Caco-2 (cell line): Measurements from ENCODE around the gene ABCB11. TPM values are rescaled to one million over a fixed set of nuclear protein-coding genes. Genes with fewer than 3 reads are reported as not detected.

Experiments used
- BruUV-seq: library from RNA; stranded (reverse); fragments of 400-500 nt; replicated peaks from 2 replicates; lab custom pipeline; 2021; lab: Mats Ljungman, UMichigan
- CTCF ChIA-PET: fragments of 300-600 bp; sonication (Branson Sonifier 250); formaldehyde crosslinking; loops from one replicate; lab custom pipeline; 2022; ENCODE audit warnings: antibody characterized with exemption; lab: Charles Lee
- POLR2A ChIA-PET: fragments of 300-600 bp; sonication (Branson Sonifier 250); formaldehyde crosslinking; loops from one replicate; lab custom pipeline; 2022; ENCODE audit warnings: antibody characterized with exemption; lab: Charles Lee
- DNase-seq, 2 experiments: peaks; one replicate each; pipeline versions ENCODE4 v3.0.0 to v3.0.0-alpha.2; 2020 to 2022
- H3K27me3 ChIP-seq: replicated peaks from 2 replicates; pipeline ENCODE4 v1.6.0; 2011; ENCODE audit warnings: low read length; ENCODE audit not compliant: control insufficient read depth, insufficient read depth
- H3K36me3 ChIP-seq: 2 replicates; pipeline ENCODE4 v1.5.1; 2011; ENCODE audit warnings: low read length; ENCODE audit not compliant: control insufficient read depth, insufficient read depth
- H3K4me1 ChIP-seq: fragments of 250-450 bp; sonication (Bioruptor Pico); 2 replicates; pipeline ENCODE4 v1.5.1; 2020; ENCODE audit warnings: mild to moderate bottlenecking
- H3K4me3 ChIP-seq: 2 replicates; pipeline ENCODE4 v1.5.1; 2011; ENCODE audit warnings: low read depth, mild to moderate bottlenecking, control low read depth, low read length
- H3K9me3 ChIP-seq: fragments of 250-450 bp; sonication (Bioruptor Pico); 2 replicates; pipeline ENCODE4 v1.5.1; 2020; ENCODE audit warnings: mild to moderate bottlenecking, moderate library complexity
- H3K27ac Mint-ChIP-seq: one replicate; pipeline ENCODE4 v1.8.0; 2022; ENCODE audit warnings: mixed read lengths; ENCODE audit not compliant: unreplicated experiment
- H3K27me3 Mint-ChIP-seq: one replicate; pipeline ENCODE4 v1.8.0; 2022; ENCODE audit warnings: mixed read lengths; ENCODE audit not compliant: insufficient read depth, unreplicated experiment
- H3K36me3 Mint-ChIP-seq: one replicate; pipeline ENCODE4 v1.8.0; 2022; ENCODE audit warnings: mild to moderate bottlenecking, mixed read lengths; ENCODE audit not compliant: insufficient read depth, unreplicated experiment
- H3K4me1 Mint-ChIP-seq: one replicate; pipeline ENCODE4 v1.8.0; 2022; ENCODE audit warnings: low read depth, mixed read lengths; ENCODE audit not compliant: unreplicated experiment
- H3K4me3 Mint-ChIP-seq: one replicate; pipeline ENCODE4 v1.8.0; 2022; ENCODE audit warnings: mild to moderate bottlenecking, moderate library complexity, mixed read lengths; ENCODE audit not compliant: unreplicated experiment
- H3K9me3 Mint-ChIP-seq: one replicate; pipeline ENCODE4 v1.8.0; 2022; ENCODE audit warnings: mixed read lengths; ENCODE audit not compliant: unreplicated experiment
- intact Hi-C: fragments of 100-400 bp; cut with micrococcal nuclease; formaldehyde crosslinking; loops from one replicate; pipeline ENCODE4 v1.10.0; 2022; ENCODE audit not compliant: unreplicated experiment
- total RNA-seq: library from RNA; stranded (reverse); gene quantifications from 2 replicates; pipeline ENCODE4 v1.2.3, GENCODE V29; 2022
- TF ChIP-seq, protein P1 (sequence below), 2 experiments: fragments of 200-600 bp in 1 of 2; IDR thresholded peaks; 1 replicate in 1 of 2; 2 replicates in 1 of 2; pipeline versions ENCODE4 v1.5.1 to v1.8.0; 2011 to 2022; ENCODE audit warnings: antibody characterized with exemption in 1 of 2, control low read depth in 1 of 2, inconsistent platforms in 1 of 2, low read depth in 1 of 2, low read length in 1 of 2, mild to moderate bottlenecking in 1 of 2, moderate library complexity in 1 of 2; ENCODE audit not compliant: insufficient read depth in 1 of 2, severe bottlenecking in 1 of 2, unreplicated experiment in 1 of 2

Gene ABCB11
- total RNA-seq, 1 experiment from 2014 or later, result not detected

DNA sequence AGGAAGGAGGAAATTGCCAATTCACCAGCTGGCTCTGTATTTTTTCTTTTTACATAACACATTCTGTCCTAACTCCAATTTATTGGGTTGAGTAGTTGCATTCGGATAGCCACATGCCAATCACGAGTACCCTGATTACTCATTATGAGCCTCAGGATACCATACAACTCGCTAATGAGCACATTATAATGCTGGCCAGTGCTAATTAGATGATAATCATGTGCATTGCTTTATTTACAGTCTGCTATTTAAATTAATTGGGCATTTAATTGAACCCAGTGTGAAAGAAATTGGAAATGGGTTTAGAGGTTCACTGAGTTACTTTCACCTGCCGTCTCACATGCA is 114.8 kb downstream of the ABCB11 start:
- BruUV-seq, result no TSS peak
- ChIA-PET CTCF (no interaction called here), POLR2A (no interaction called here)
- peaks cover 16% of the 10 kb centered on the region for H3K27me3 Mint-ChIP-seq
- H3K36me3 Mint-ChIP-seq, result peaks cover 4% of the 10 kb centered on the region
- H3K4me3 Mint-ChIP-seq, result no peak overlapping the region
- intact Hi-C loops, result loop anchor here (5.0 kb wide), 1 partner anchor 59 kb away; no protein-coding TSS in a partner anchor
- H3K9me3 ChIP-seq, result 0 out of 2 replicates have a peak, but pooled peaks cover 3% of the 10 kb centered on the region
- peaks cover 2% of the 10 kb centered on the region; the same call in 1 of the 2 replicates for H3K27me3 ChIP-seq
- DNase-seq, result no peak
- TF ChIP-seq, protein P1, sequence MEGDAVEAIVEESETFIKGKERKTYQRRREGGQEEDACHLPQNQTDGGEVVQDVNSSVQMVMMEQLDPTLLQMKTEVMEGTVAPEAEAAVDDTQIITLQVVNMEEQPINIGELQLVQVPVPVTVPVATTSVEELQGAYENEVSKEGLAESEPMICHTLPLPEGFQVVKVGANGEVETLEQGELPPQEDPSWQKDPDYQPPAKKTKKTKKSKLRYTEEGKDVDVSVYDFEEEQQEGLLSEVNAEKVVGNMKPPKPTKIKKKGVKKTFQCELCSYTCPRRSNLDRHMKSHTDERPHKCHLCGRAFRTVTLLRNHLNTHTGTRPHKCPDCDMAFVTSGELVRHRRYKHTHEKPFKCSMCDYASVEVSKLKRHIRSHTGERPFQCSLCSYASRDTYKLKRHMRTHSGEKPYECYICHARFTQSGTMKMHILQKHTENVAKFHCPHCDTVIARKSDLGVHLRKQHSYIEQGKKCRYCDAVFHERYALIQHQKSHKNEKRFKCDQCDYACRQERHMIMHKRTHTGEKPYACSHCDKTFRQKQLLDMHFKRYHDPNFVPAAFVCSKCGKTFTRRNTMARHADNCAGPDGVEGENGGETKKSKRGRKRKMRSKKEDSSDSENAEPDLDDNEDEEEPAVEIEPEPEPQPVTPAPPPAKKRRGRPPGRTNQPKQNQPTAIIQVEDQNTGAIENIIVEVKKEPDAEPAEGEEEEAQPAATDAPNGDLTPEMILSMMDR (IDR thresholded peaks at IDR 0.05; ENCODE audit: insufficient read depth in 1 of 2, low read depth in 1 of 2, low read length in 1 of 2, severe bottlenecking in 1 of 2, unreplicated experiment in 1 of 2), result no peak
- no peaks in the 10 kb centered on the region for H3K36me3 ChIP-seq
- H3K4me3 ChIP-seq, result no peak overlapping the region
- H3K4me1 Mint-ChIP-seq, result no peaks in the 10 kb centered on the region
- no peaks in the 10 kb centered on the region for H3K4me1 ChIP-seq
- H3K27ac Mint-ChIP-seq, result no peak overlapping the region
- no peaks in the 10 kb centered on the region for H3K9me3 Mint-ChIP-seq

DNA sequence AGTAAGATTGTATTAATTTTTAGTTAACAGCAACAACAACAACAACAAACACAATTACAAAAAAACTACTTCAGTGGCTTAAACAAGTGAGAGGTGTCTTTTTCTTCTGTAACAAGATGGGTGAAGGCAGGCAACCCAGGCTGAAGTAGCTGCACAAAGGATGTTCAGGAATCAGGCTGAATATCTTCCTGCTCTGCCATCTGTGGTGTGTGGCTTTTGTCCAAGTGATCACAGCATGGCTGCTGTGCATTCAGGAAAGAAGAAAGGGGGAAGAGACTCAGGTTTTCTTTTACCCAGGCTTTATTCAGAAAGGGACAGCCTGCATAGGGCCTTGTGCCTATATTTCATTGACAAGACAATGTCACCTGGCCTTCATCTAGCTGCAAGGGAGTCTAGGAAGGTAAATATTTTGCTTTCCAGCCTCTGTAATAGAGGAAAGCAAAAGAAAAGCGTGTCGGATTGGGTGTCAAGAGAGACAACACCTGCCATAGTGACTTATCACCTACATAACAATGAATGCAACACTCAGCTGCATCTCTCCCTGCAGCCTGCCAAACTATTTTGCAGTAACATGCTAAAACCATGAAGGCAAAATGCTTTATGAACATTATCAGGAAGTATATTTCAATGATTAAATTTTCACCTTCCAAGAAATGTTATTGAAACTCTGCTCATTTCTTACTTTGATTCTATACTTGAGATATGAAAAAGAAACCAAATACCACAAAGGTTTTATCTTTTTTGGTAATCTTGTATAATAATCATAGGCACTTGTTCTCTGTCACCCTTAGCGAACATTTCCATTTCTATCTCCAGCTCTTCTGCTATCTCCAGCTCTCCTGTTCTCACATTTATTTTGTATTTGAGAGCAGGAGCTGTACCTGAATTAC is 115.4 kb downstream of the ABCB11 start:
- POLR2A ChIA-PET, result no interaction called here
- CTCF ChIA-PET, result no interaction called here
- TF ChIP-seq, protein P1 (IDR thresholded peaks at IDR 0.05; ENCODE audit: insufficient read depth in 1 of 2, low read depth in 1 of 2, low read length in 1 of 2, severe bottlenecking in 1 of 2, unreplicated experiment in 1 of 2), result no peak
- Mint-ChIP-seq H3K27ac (no peak overlapping the region), H3K4me1 (no peaks in the 10 kb centered on the region), H3K27me3 (peaks cover 16% of the 10 kb centered on the region), H3K9me3 (no peaks in the 10 kb centered on the region), H3K36me3 (no peaks in the 10 kb centered on the region), H3K4me3 (no peak overlapping the region)
- Histone ChIP-seq H3K9me3 (0 out of 2 replicates have a peak, but pooled peaks cover 3% of the 10 kb centered on the region), H3K36me3 (no peaks in the 10 kb centered on the region), H3K27me3 (peaks cover 2% of the 10 kb centered on the region; the same call in 1 of the 2 replicates), H3K4me3 (no peak overlapping the region), H3K4me1 (no peaks in the 10 kb centered on the region)
- DNase-seq, result no peak
- no TSS peak for BruUV-seq
- intact Hi-C loops, result loop anchor here (5.0 kb wide), 1 partner anchor 58 kb away; no protein-coding TSS in a partner anchor

GRCh38 chr2:168913495-168913894 is 117.6 kb downstream of the ABCB11 start:
- DNase-seq, result no peak
- TF ChIP-seq, protein P1 (IDR thresholded peaks at IDR 0.05; ENCODE audit: insufficient read depth in 1 of 2, low read depth in 1 of 2, low read length in 1 of 2, severe bottlenecking in 1 of 2, unreplicated experiment in 1 of 2), result no peak
- Histone ChIP-seq H3K27me3 (peaks cover 2% of the 10 kb centered on the region; the same call in 1 of the 2 replicates), H3K4me3 (no peak overlapping the region), H3K4me1 (no peaks in the 10 kb centered on the region), H3K36me3 (no peaks in the 10 kb centered on the region), H3K9me3 (0 out of 2 replicates have a peak, but pooled peaks cover 3% of the 10 kb centered on the region)
- H3K36me3 Mint-ChIP-seq, result no peaks in the 10 kb centered on the region
- intact Hi-C loops, result no loop called here
- peaks cover 23% of the 10 kb centered on the region for H3K27me3 Mint-ChIP-seq
- no peak overlapping the region for H3K4me3 Mint-ChIP-seq
- no peaks in the 10 kb centered on the region for H3K9me3 Mint-ChIP-seq
- ChIA-PET POLR2A (no interaction called here), CTCF (interaction anchor here (0.6 kb wide), 1 partner anchor 10 kb away, joined by 3 read pairs; no protein-coding TSS in a partner anchor)
- no peaks in the 10 kb centered on the region for H3K4me1 Mint-ChIP-seq
- H3K27ac Mint-ChIP-seq, result no peak overlapping the region
- no TSS peak for BruUV-seq
